ENCODE data around the gene MPPED2.

MPPED2 gene

GRCh38 chr11:30586251-30587144, at the start of gene MPPED2:
Gene MPPED2 (minus strand): TSS chr11:30586353. CDS start chr11:30580373, 5,980 bp downstream.
- no peak for DNase-seq (ENCODE audit: low read depth)

GRCh38 chr11:30635401-30635989, 49.3 kb upstream of the MPPED2 start:
- peak; percentile 3 for DNase-seq (ENCODE audit: low read depth)

GRCh38 chr11:30631148-30631547, 45.0 kb upstream of the MPPED2 start:
- no peak for DNase-seq (ENCODE audit: low read depth)

- DNase-seq (ENCODE audit: low read depth), result no peak
Measured at GRCh38 chr11:30619767-30620166, 33.6 kb upstream of the MPPED2 start.

- no peak for DNase-seq (ENCODE audit: low read depth)
Measured at GRCh38 chr11:30617762-30618161, 31.6 kb upstream of the MPPED2 start.

- DNase-seq (ENCODE audit: low read depth), result no peak
Measured at GRCh38 chr11:30610628-30611027, 24.5 kb upstream of the MPPED2 start.

- DNase-seq (ENCODE audit: low read depth), result no peak
Measured at GRCh38 chr11:30608534-30608933, 22.4 kb upstream of the MPPED2 start.

- no peak for DNase-seq (ENCODE audit: low read depth)
Measured at GRCh38 chr11:30605036-30605605, 19.0 kb upstream of the MPPED2 start.

GRCh38 chr11:30603357-30603756, 17.2 kb upstream of the MPPED2 start:
- DNase-seq (ENCODE audit: low read depth), result no peak

GRCh38 chr11:30596832-30597231, 10.7 kb upstream of the MPPED2 start:
- DNase-seq (ENCODE audit: low read depth), result no peak

GRCh38 chr11:30595934-30596333, 9.8 kb upstream of the MPPED2 start:
- DNase-seq (ENCODE audit: low read depth), result no peak

GRCh38 chr11:30594646-30595411, 8.7 kb upstream of the MPPED2 start:
- no peak for DNase-seq (ENCODE audit: low read depth)

GRCh38 chr11:30587269-30587812, 1.2 kb upstream of the MPPED2 start:
- DNase-seq (ENCODE audit: low read depth), result no peak

GRCh38 chr11:30585892-30586250, 282 bp downstream of the MPPED2 start:
- no peak for DNase-seq (ENCODE audit: low read depth)

- no peak for DNase-seq (ENCODE audit: low read depth)
Measured at GRCh38 chr11:30585125-30585891, 845 bp downstream of the MPPED2 start.

- DNase-seq (ENCODE audit: low read depth), result no peak
Measured at GRCh38 chr11:30583476-30584280, 2.5 kb downstream of the MPPED2 start.

- DNase-seq (ENCODE audit: low read depth), result no peak
Measured at GRCh38 chr11:30582726-30583125, 3.4 kb downstream of the MPPED2 start.

GRCh38 chr11:30581675-30582074, 4.5 kb downstream of the MPPED2 start:
- no peak for DNase-seq (ENCODE audit: low read depth)

GRCh38 chr11:30580573-30580972, 5.6 kb downstream of the MPPED2 start:
- DNase-seq (ENCODE audit: low read depth), result no peak

GRCh38 chr11:30579415-30580175, 6.6 kb downstream of the MPPED2 start:
- no peak for DNase-seq (ENCODE audit: low read depth)

Data from non-pigmented ciliary epithelial cell (primary cell).